Endothelial cell of umbilical vein (primary cell): ENCODE data around the gene RGS9. TPM values are rescaled to one million over a fixed set of nuclear protein-coding genes. Genes with fewer than 3 reads are reported as not detected.

Source experiments
- BruUV-seq: library from RNA; stranded (reverse); fragments of 400-500 nt; replicated peaks from 2 replicates; lab custom pipeline; 2021; lab: Mats Ljungman, UMichigan
- CTCF ChIA-PET: fragments of 300-600, 350-600 bp; sonication (Branson Sonifier 250); formaldehyde crosslinking; loops from one replicate; lab custom pipeline; 2021; ENCODE audit warnings: antibody characterized with exemption, inconsistent platforms; lab: Charles Lee
- POLR2A ChIA-PET: fragments of 300-600, 350-600 bp; sonication (Branson Sonifier 250); formaldehyde crosslinking; loops from one replicate; lab custom pipeline; 2021; ENCODE audit warnings: antibody characterized with exemption, inconsistent platforms; lab: Charles Lee
- DNase-seq: peaks from one replicate; pipeline ENCODE4 v3.0.0-alpha.2; 2011; ENCODE audit warnings: low read depth, low spot score
- FAIRE-seq: peaks from 2 replicates; lab custom pipeline; 2011; peaks lifted over from hg19 to GRCh38; lab: Jason Lieb, UNC
- H2AFZ ChIP-seq: 2 replicates; pipeline ENCODE4 v1.6.0; 2012; ENCODE audit warnings: low read depth, low read length, control low read depth, inconsistent platforms
- H3K27ac ChIP-seq: 2 replicates; pipeline ENCODE4 v1.5.1; 2011; ENCODE audit warnings: low read depth, mild to moderate bottlenecking, control low read depth, low read length, moderate library complexity; ENCODE audit not compliant: insufficient read depth
- H3K27me3 ChIP-seq, 2 experiments: 2 replicates each; pipeline versions ENCODE4 v1.6.0 to v1.6.1; 2011; ENCODE audit warnings: low read length in 2 of 2, mixed read lengths in 1 of 2; ENCODE audit not compliant: control insufficient read depth in 2 of 2, insufficient read depth in 2 of 2
- H3K36me3 ChIP-seq, 2 experiments: 2 replicates in 1 of 2; 3 replicates in 1 of 2; pipeline ENCODE4 v1.5.1; 2011; ENCODE audit warnings: low read length in 2 of 2, mild to moderate bottlenecking in 1 of 2, moderate library complexity in 1 of 2; ENCODE audit not compliant: control insufficient read depth in 2 of 2, insufficient read depth in 2 of 2; ENCODE audit errors: extremely low read depth in 1 of 2
- H3K4me1 ChIP-seq: 3 replicates; pipeline ENCODE4 v1.5.1; 2011; ENCODE audit warnings: mild to moderate bottlenecking, low read length; ENCODE audit not compliant: control insufficient read depth, insufficient read depth; ENCODE audit errors: extremely low read depth
- H3K4me2 ChIP-seq: 2 replicates; pipeline ENCODE4 v1.6.1; 2011; ENCODE audit warnings: low read length, control low read depth, mixed read lengths; ENCODE audit not compliant: insufficient read depth
- H3K4me3 ChIP-seq, 3 experiments: fragments of 200-600 bp in 1 of 3; sonication (generic), shearing (Covaris generic) in 1 of 3; replicated peaks in 1 of 3; 2 replicates each; pipeline ENCODE4 v1.5.1; 2011 to 2016; ENCODE audit warnings: control low read depth in 3 of 3, low read length in 3 of 3, mild to moderate bottlenecking in 2 of 3, inconsistent platforms in 1 of 3, low read depth in 1 of 3, moderate library complexity in 1 of 3; ENCODE audit not compliant: insufficient read depth in 1 of 3
- H3K79me2 ChIP-seq: 2 replicates; pipeline ENCODE4 v1.6.0; 2012; ENCODE audit warnings: low read length, inconsistent platforms; ENCODE audit not compliant: control insufficient read depth, insufficient read depth
- H3K9ac ChIP-seq: replicated peaks from 2 replicates; pipeline ENCODE3; 2011; ENCODE audit warnings: low read length, control low read depth; ENCODE audit not compliant: insufficient read depth; ENCODE audit errors: extremely low read depth
- H3K9me1 ChIP-seq: replicated peaks from 3 replicates; pipeline ENCODE4 v1.6.0; 2011; ENCODE audit warnings: mild to moderate bottlenecking, low read length; ENCODE audit not compliant: control insufficient read depth, insufficient read depth; ENCODE audit errors: extremely low read depth
- H3K9me3 ChIP-seq: replicated peaks from 2 replicates; pipeline ENCODE4 v1.5.1; 2012; ENCODE audit warnings: low read length, inconsistent platforms; ENCODE audit not compliant: control insufficient read depth, insufficient read depth
- H4K20me1 ChIP-seq: replicated peaks from 2 replicates; pipeline ENCODE3; 2011; ENCODE audit warnings: mild to moderate bottlenecking, low read length; ENCODE audit not compliant: control insufficient read depth, insufficient read depth; ENCODE audit errors: extremely low read depth
- EZH2 ChIP-seq: IDR thresholded peaks from 2 replicates; pipeline ENCODE4 v1.6.1; 2012; ENCODE audit warnings: borderline replicate concordance, low read depth, mild to moderate bottlenecking, moderate library complexity, low read length, inconsistent platforms; ENCODE audit not compliant: severe bottlenecking
- FOS ChIP-seq: IDR thresholded peaks from 2 replicates; pipeline ENCODE4 v1.6.1; 2011; ENCODE audit warnings: mild to moderate bottlenecking, low read length, moderate library complexity, borderline replicate concordance; ENCODE audit not compliant: insufficient read depth
- GATA2 ChIP-seq: IDR thresholded peaks from 2 replicates; pipeline ENCODE4 v1.7.0; 2011; ENCODE audit warnings: low read depth, mild to moderate bottlenecking, moderate library complexity, mixed read lengths, low read length; ENCODE audit not compliant: insufficient read length, insufficient read depth
- JUN ChIP-seq: IDR thresholded peaks from 2 replicates; pipeline ENCODE4 v1.6.1; 2011; ENCODE audit warnings: borderline replicate concordance, low read depth; ENCODE audit not compliant: insufficient read length, insufficient read depth
- MYC ChIP-seq: IDR thresholded peaks from one replicate; pipeline ENCODE4 v1.6.1; 2011; ENCODE audit warnings: mild to moderate bottlenecking, low read depth, low read length
- POLR2A ChIP-seq: IDR thresholded peaks from 2 replicates; pipeline ENCODE4 v1.6.1; 2012; ENCODE audit warnings: low read depth, mild to moderate bottlenecking, control low read depth, low read length
- POLR2AphosphoS5 ChIP-seq: IDR thresholded peaks from 2 replicates; pipeline ENCODE4 v1.6.1; 2012; ENCODE audit warnings: low read depth, mild to moderate bottlenecking, control low read depth, low read length, moderate library complexity; ENCODE audit not compliant: insufficient read depth
- dilution Hi-C: fragments of 300-500 bp; cut with MboI; formaldehyde crosslinking; loops from one replicate; pipeline ENCODE4 v1.15.0; 2019; ENCODE audit warnings: low sequenced_read_pairs; ENCODE audit not compliant: extremely low pct_ligation_motif_present
- intact Hi-C: fragments of 100-400 bp; cut with micrococcal nuclease; formaldehyde crosslinking; loops from one replicate; pipeline ENCODE4 v1.10.0; 2022
- polyA plus RNA-seq, 4 experiments: library from polyadenylated mRNA; depleted of rRNA in 3 of 4; stranded (reverse) in 3 of 4; unstranded in 1 of 4; fragments of >200 nt; gene quantifications; 2 replicates each; pipeline versions ENCODE4 v1.2.1 to v1.2.3, GENCODE V29; 2011 to 2012; ENCODE audit warnings: missing spikeins in 1 of 4
- total RNA-seq: library from RNA; stranded (reverse); gene quantifications from 2 replicates; pipeline ENCODE4 v1.2.3, GENCODE V29; 2021
- TF ChIP-seq, protein P1 (sequence below), 2 donors: IDR thresholded peaks; 1 replicate in 1 of 2; 2 replicates in 1 of 2; pipeline ENCODE4 v1.5.1; 2011; ENCODE audit warnings: low read length in 2 of 2, mild to moderate bottlenecking in 2 of 2, moderate library complexity in 2 of 2, control low read depth in 1 of 2, inconsistent platforms in 1 of 2, low read depth in 1 of 2; ENCODE audit not compliant: insufficient read depth in 1 of 2; ENCODE audit errors: extremely low read depth in 1 of 2
- TF ChIP-seq, protein P2 (sequence below): IDR thresholded peaks from 2 replicates; pipeline ENCODE4 v1.6.1; 2011; ENCODE audit not compliant: insufficient read depth, insufficient read length

The RGS9 gene
- total and polyA plus RNA-seq, 2 donors (not counting 3 experiments of a cell fraction or from before 2014, with no cell fraction given) = 0.61 to 1.4 TPM

DNA sequence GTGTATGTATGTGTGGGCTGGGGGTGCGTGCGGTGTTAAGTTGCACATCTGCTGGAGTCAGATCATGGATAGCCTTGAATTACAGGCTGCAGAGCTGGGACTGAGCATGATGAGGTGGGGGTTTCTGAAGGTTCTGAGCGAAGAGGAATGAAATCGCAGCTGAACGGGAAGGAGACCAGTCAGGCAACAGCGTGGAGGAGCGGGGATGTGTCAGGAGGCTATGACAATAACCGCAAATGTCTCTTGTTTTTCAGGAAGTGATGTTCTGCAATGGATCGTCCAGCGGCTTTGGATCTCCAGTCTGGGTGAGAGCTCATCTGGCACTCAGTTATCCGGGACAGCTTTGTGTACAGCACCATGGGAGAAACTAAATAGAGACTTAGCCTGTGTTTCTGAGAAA, 20.9 kb downstream of the RGS9 start:
- CTCF ChIA-PET = interaction anchor here (1.0 to 1.3 kb wide), 2 partner anchors 21 to 33 kb away, joined by 4 read pairs; partner anchors contain the start of gene RGS9
- POLR2A ChIA-PET = no interaction called here
- Histone ChIP-seq H3K36me3 (no peaks in the 10 kb centered on the region), H2AFZ (no peak overlapping the region), H3K27ac (no peak overlapping the region), H3K4me2 (no peak overlapping the region), H3K27me3 (peaks cover 10 to 16% of the 10 kb centered on the region in 2 experiments), H3K4me3 (no peak overlapping the region), H3K4me1 (peaks cover 6% of the 10 kb centered on the region), H3K9me3 (no peaks in the 10 kb centered on the region), H3K9me1 (no peaks in the 10 kb centered on the region), H3K9ac (no peak overlapping the region), H4K20me1 (no peaks in the 10 kb centered on the region), H3K79me2 (no peaks in the 10 kb centered on the region)
- intact Hi-C loops (loop anchor here (5.0 kb wide), 1 partner anchor 34 kb away; no protein-coding TSS in a partner anchor), dilution Hi-C loops (no loop called here)
- TF ChIP-seq GATA2 (no peak), JUN (no peak), POLR2AphosphoS5 (no peak), POLR2A (no peak), MYC (no peak), FOS (no peak), EZH2 (no peak)
- TF ChIP-seq, protein P1, sequence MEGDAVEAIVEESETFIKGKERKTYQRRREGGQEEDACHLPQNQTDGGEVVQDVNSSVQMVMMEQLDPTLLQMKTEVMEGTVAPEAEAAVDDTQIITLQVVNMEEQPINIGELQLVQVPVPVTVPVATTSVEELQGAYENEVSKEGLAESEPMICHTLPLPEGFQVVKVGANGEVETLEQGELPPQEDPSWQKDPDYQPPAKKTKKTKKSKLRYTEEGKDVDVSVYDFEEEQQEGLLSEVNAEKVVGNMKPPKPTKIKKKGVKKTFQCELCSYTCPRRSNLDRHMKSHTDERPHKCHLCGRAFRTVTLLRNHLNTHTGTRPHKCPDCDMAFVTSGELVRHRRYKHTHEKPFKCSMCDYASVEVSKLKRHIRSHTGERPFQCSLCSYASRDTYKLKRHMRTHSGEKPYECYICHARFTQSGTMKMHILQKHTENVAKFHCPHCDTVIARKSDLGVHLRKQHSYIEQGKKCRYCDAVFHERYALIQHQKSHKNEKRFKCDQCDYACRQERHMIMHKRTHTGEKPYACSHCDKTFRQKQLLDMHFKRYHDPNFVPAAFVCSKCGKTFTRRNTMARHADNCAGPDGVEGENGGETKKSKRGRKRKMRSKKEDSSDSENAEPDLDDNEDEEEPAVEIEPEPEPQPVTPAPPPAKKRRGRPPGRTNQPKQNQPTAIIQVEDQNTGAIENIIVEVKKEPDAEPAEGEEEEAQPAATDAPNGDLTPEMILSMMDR (IDR thresholded peaks at IDR 0.05; ENCODE audit: extremely low read depth in 1 of 2, insufficient read depth in 1 of 2, low read depth in 1 of 2, low read length in 2 of 2) = no peak
- TF ChIP-seq, protein P2, sequence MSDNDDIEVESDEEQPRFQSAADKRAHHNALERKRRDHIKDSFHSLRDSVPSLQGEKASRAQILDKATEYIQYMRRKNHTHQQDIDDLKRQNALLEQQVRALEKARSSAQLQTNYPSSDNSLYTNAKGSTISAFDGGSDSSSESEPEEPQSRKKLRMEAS = no peak
- FAIRE-seq (no peak), DNase-seq (no peak)
- BruUV-seq = no TSS peak
